Activated T-cell treated with anti-CD3 and anti-CD28 coated beads, Interleukin-2, amount 50 U/mL, for 72 hours (primary cell): ENCODE data around the gene CMYA5. TPM values are rescaled to one million over a fixed set of nuclear protein-coding genes. Genes with fewer than 3 reads are reported as not detected.
"Not testable (repeated sequence)": the region's sequence is repeated elsewhere in the genome, so short reads cannot be mapped to it uniquely, and the experiment has no call there.

Experiments
- ATAC-seq, 2 donors: fragments of 150-1000 bp; cut with Tn5 transposase; replicated peaks in 1 of 2; 2 replicates each; pipeline ENCODE4 v1.10.0; 2021; ENCODE audit warnings: moderate library complexity in 2 of 2, mild to moderate bottlenecking in 1 of 2
- DNase-seq, 2 donors: peaks; one replicate each; pipeline ENCODE4 v3.0.0; 2021 to 2022; ENCODE audit warnings: mixed read lengths in 1 of 2
- H3K27ac Mint-ChIP-seq: one replicate; pipeline ENCODE4 v1.8.0; 2022; ENCODE audit warnings: mild to moderate bottlenecking, moderate library complexity, mixed read lengths
- H3K27me3 Mint-ChIP-seq: one replicate; pipeline ENCODE4 v1.8.0; 2022; ENCODE audit warnings: low read depth, mixed read lengths
- H3K36me3 Mint-ChIP-seq, 2 donors: one replicate each; pipeline ENCODE4 v1.8.0; 2022; ENCODE audit warnings: mixed read lengths in 2 of 2, mild to moderate bottlenecking in 1 of 2; ENCODE audit not compliant: insufficient read depth in 2 of 2
- H3K4me1 Mint-ChIP-seq: one replicate; pipeline ENCODE4 v1.8.0; 2022; ENCODE audit warnings: low read depth, mixed read lengths
- H3K4me3 Mint-ChIP-seq, 2 donors: one replicate each; pipeline ENCODE4 v1.8.0; 2022; ENCODE audit warnings: mild to moderate bottlenecking in 2 of 2, mixed read lengths in 2 of 2, moderate library complexity in 2 of 2
- H3K9me3 Mint-ChIP-seq, 2 donors: one replicate each; pipeline ENCODE4 v1.8.0; 2022; ENCODE audit warnings: mixed read lengths in 2 of 2
- total RNA-seq, 2 donors: library from RNA; stranded (reverse); gene quantifications; one replicate each; pipeline ENCODE4 v1.2.3, GENCODE V29; 2022

Gene CMYA5
- total RNA-seq, 2 donors from 2014 or later: 0.31 to 0.32 TPM

DNA sequence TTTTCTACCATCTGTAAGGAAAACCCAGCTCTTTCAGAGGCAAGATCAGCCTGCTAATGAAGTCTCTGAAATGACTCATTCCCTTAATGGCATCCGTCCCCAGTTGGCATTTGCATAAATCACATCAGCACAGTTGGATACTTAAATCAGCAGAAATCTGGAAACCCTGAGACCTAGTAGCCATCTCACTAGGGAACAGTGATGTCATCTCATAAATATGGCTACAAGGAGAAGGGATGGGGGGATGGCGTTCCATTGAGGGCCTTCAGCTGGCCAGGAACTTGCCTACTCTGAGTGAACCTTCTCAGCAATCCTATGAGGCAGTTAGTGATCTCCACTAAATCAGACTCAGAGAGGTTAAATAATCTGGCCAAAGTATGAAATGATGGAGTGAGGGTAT is 81.8 kb downstream of the CMYA5 start:
- Mint-ChIP-seq H3K4me3 (no peak overlapping the region), H3K27ac (no peak overlapping the region), H3K9me3 (peaks cover 5 to 8% of the 10 kb centered on the region in 2 donors), H3K4me1 (no peaks in the 10 kb centered on the region), H3K27me3 (peaks cover 6% of the 10 kb centered on the region), H3K36me3 (peaks cover 4 to 6% of the 10 kb centered on the region in 2 donors)
- DNase-seq (no peak), ATAC-seq (no peak)

DNA sequence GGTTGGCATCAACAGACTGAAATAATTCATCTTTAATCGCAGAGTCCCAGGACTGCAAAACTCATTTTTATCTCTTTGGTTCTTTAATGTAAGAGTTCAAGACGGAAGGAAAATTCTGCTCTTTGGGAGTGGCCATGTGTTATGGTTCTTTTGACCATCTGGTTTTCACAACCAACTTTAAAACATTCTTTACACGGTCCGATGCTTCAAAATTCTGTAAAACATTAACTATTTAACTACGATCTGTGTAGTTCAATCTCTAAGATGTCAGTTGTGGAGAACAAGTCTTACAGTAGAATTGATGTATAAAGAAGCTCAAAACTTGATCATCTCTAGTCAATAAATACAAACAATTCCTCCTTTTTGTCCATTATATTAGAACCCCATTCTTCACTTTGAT is 83.0 kb downstream of the CMYA5 start:
- peaks cover 6% of the 10 kb centered on the region for H3K27me3 Mint-ChIP-seq
- no peaks in the 10 kb centered on the region for H3K4me1 Mint-ChIP-seq
- ATAC-seq (no peak), DNase-seq (no peak)
- H3K4me3 Mint-ChIP-seq: no peak overlapping the region
- H3K9me3 Mint-ChIP-seq: peaks cover 3% of the 10 kb centered on the region in 2 donors
- no peak overlapping the region for H3K27ac Mint-ChIP-seq
- peaks cover 0 to 4% of the 10 kb centered on the region in 2 donors for H3K36me3 Mint-ChIP-seq

DNA sequence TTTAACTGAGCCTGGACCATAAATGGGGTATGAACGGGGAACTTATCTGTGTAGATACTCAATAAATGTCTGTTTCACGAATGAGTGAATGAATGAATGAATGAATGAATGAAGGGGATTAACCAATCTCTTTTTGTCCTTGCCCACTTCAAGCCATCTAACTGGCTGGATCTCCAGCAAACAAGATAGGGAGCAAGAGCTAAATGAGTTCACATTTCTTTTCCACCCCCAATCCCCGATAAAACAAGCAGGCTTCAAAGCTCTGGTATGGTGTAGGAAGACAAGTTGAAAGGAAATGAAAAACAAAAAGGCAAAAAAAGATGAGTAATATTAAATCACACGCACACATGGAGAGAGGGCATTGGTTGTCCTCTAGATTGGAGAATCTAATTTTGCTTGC is 84.0 kb downstream of the CMYA5 start:
- DNase-seq (no peak), ATAC-seq (no peak)
- H3K4me3 Mint-ChIP-seq: no peak overlapping the region
- H3K9me3 Mint-ChIP-seq: peaks cover 1 to 3% of the 10 kb centered on the region in 2 donors
- H3K36me3 Mint-ChIP-seq: peaks cover 0 to 4% of the 10 kb centered on the region in 2 donors
- peaks cover 6% of the 10 kb centered on the region for H3K27me3 Mint-ChIP-seq
- no peak overlapping the region for H3K27ac Mint-ChIP-seq
- no peaks in the 10 kb centered on the region for H3K4me1 Mint-ChIP-seq

DNA sequence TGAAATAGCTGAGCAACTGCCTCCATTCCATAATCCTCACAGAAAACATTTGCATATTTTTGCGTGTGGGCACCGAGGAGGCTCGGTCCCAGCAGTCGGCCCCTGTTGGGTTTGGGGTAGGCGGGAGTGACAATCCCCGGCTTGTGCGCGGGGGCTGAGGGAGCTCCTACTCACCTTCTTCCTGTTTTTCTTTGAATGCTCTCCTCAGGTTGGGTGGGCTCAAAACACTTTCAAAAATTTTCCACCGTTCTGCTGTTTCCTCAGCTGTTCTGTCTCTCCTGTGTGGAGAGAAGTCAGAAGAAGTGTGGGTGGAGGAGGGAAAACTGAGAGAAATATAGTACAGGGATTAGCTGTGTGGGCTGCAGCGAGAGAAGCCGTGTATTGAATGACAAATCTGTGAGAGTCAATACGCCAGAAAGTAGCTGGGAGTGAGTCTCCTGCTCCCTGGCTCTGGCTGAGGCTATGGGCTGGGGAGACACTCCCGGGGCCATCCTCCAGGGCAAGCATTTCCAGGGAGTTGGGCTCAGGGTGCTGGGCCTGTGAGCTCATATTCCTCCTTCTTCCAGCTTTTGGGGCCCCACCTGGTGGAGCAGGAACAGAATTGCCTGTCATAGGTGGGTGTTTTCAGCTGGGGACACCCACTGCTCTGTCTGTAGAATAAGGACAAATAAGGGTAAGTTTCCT is 84.7 kb downstream of the CMYA5 start:
- H3K27me3 Mint-ChIP-seq: peaks cover 6% of the 10 kb centered on the region
- peak overlapping the region in 1 of 2 donors; percentile 26 for H3K4me3 Mint-ChIP-seq
- DNase-seq (peak in 1 of 2 donors; percentile 3), ATAC-seq (peak; percentile 36 to 45)
- no peaks in the 10 kb centered on the region for H3K4me1 Mint-ChIP-seq
- H3K9me3 Mint-ChIP-seq: peaks cover 0 to under 1% of the 10 kb centered on the region in 2 donors
- peaks cover 0 to under 1% of the 10 kb centered on the region in 2 donors for H3K36me3 Mint-ChIP-seq
- H3K27ac Mint-ChIP-seq: no peak overlapping the region

DNA sequence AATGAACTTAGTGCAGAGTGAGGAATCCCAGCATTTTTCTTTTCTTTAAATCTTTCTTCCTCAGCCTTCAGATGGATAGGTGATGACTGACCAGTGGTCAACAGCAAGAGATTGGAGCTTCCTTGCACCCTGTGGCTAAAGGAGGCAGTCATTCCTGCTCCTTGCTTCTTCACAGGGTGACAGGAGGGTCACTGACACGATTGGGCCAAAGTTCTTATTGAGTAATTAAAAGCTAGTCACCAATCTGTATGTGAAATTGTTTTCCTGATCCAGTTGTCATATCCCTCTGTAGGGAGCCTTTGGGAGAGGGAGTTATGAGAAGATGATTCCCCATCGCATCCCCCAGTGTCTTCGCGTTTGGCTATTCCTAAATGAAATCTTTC is 85.2 kb downstream of the CMYA5 start:
- ATAC-seq: no peak
- DNase-seq: no peak
- no peaks in the 10 kb centered on the region for H3K36me3 Mint-ChIP-seq
- no peaks in the 10 kb centered on the region for H3K9me3 Mint-ChIP-seq
- no peaks in the 10 kb centered on the region for H3K4me1 Mint-ChIP-seq
- no peak overlapping the region for H3K4me3 Mint-ChIP-seq
- peaks cover 6% of the 10 kb centered on the region for H3K27me3 Mint-ChIP-seq
- no peak overlapping the region for H3K27ac Mint-ChIP-seq

DNA sequence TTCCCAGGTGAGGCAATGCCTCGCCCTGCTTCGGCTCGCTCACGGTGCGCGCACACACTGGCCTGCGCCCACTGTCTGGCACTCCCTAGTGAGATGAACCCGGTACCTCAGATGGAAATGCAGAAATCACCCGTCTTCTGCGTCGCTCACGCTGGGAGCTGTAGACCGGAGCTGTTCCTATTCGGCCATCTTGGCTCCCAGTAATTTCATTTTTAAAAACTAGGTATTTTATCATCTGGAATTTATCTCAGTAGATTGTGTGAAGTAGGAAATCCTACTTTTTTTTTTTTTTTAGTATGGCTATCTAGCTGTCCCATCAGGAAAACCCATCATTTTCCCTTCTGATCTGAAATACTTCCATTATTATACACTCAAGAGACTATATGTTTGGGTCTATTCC is 95.1 kb downstream of the CMYA5 start:
- H3K4me3 Mint-ChIP-seq: peak overlapping the region in 1 of 2 donors; percentile 2

DNA sequence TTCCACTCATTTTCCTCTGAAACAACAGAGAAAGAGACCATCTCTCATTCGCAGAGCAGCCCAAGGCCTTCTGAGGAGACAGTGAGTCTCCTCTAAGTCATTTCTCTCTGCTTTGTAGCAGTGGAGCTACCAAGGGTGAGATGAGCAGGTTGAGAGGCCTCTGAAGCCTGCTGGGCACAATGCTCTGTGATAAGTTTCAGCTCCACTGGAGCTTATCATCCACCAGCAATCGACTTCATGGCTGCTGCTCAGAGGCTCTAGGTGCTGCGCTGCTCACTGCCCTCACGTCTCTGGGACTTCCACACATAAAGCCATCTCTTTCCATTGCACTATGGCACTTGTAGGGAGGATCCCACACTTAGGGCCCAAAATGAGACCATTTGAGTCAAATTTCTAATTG is 96.3 kb downstream of the CMYA5 start:
- Mint-ChIP-seq H3K4me3 (no peak overlapping the region), H3K27me3 (peaks cover 11% of the 10 kb centered on the region), H3K36me3 (peaks cover 1 to 3% of the 10 kb centered on the region in 2 donors), H3K4me1 (no peaks in the 10 kb centered on the region), H3K27ac (no peak overlapping the region), H3K9me3 (no peaks in the 10 kb centered on the region)
- DNase-seq (no peak), ATAC-seq (no peak)

More for the DNA sequence above, 95.1 kb downstream of the CMYA5 start:
- not testable (repeated sequence) for DNase-seq, H3K4me1 Mint-ChIP-seq, ATAC-seq, H3K9me3 Mint-ChIP-seq, H3K27me3 Mint-ChIP-seq, H3K36me3 Mint-ChIP-seq, H3K27ac Mint-ChIP-seq

DNA sequence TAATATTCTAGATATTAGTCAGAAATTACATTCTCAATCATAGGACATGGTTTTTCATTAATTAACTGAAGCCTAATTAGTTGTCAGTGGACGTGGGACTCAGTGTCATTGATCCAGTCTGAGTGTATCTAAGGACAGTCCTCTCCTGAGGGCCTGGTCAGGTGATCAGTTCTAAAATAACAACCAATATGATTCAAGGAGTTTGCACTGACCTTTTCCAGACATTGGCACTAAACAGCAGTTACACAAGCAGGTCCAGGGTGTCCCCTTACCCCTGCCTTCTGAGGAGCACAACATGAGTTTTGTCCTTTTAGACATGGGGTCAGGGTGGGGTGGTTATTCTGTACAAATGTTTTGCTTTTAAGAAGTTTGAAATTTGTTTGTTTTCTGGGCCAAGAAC is 97.8 kb downstream of the CMYA5 start:
- ATAC-seq (no peak), DNase-seq (no peak)
- peaks cover 11% of the 10 kb centered on the region for H3K27me3 Mint-ChIP-seq
- no peaks in the 10 kb centered on the region for H3K9me3 Mint-ChIP-seq
- no peak overlapping the region for H3K4me3 Mint-ChIP-seq
- H3K27ac Mint-ChIP-seq: no peak overlapping the region
- no peaks in the 10 kb centered on the region for H3K4me1 Mint-ChIP-seq
- peaks cover 1 to 3% of the 10 kb centered on the region in 2 donors for H3K36me3 Mint-ChIP-seq

DNA sequence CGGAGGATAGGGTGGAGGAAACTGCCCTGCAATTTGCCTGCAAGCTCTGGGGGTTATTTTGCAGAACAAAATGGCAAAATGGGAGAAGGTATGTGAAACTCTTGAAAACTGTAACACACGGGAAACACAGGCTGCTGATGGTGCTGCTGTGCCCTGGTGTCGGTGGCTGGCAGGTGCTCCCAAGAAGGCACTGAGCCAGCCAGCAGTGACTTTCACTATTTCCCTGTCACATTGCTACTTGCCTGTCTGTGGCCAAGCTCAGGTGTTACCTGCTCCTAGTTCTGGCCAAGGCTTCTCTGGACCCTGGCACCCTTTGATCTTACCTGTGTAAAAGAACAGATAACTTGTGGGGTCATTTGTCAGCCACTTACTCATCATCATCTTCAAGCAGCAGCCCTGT is 102.2 kb downstream of the CMYA5 start:
- ATAC-seq: no peak
- H3K27me3 Mint-ChIP-seq: peaks cover 11% of the 10 kb centered on the region
- peaks cover 0 to 1% of the 10 kb centered on the region in 2 donors for H3K36me3 Mint-ChIP-seq
- no peak overlapping the region for H3K27ac Mint-ChIP-seq
- H3K9me3 Mint-ChIP-seq: no peaks in the 10 kb centered on the region
- no peak for DNase-seq
- H3K4me3 Mint-ChIP-seq: no peak overlapping the region
- no peaks in the 10 kb centered on the region for H3K4me1 Mint-ChIP-seq

DNA sequence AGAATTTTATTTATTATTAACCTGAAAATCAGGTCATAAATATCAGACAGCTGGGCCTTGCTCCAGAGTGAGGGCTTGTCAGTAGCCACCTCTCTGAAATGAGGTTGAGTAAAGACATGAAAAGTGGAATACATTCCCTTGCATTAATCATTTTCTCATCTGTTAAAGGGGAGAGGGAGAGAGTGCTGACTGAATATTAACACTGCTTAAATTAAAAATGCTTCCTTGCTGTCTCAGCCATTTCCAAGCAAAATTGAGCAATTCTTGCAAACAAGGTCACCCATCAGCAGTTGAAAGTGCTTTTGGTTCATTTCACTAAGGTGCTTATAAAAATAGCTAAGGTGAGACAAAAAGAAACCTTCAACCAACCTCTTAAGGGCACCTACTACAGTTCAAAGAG is 102.8 kb downstream of the CMYA5 start:
- ATAC-seq (no peak), DNase-seq (no peak)
- no peaks in the 10 kb centered on the region for H3K9me3 Mint-ChIP-seq
- no peaks in the 10 kb centered on the region for H3K4me1 Mint-ChIP-seq
- peaks cover 11% of the 10 kb centered on the region for H3K27me3 Mint-ChIP-seq
- H3K4me3 Mint-ChIP-seq: no peak overlapping the region
- no peak overlapping the region for H3K27ac Mint-ChIP-seq
- peaks cover 0 to 1% of the 10 kb centered on the region in 2 donors for H3K36me3 Mint-ChIP-seq

DNA sequence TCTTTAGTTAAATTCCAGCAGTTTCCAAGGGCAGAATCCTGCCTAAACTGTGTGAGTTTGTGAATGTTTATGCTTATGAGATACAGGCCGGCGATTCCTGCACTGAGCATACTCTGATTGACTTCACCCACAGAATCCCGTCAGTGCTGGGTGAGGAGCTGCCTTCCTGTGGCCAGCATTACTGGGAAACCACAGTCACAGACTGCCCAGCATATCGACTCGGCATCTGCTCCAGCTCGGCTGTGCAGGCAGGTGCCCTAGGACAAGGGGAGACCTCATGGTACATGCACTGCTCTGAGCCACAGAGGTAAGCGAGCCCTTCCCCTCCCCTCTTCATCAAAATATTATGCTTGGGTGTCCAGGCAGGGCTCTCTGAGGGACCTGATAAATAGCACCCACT is 103.7 kb downstream of the CMYA5 start:
- Mint-ChIP-seq H3K36me3 (no peaks in the 10 kb centered on the region), H3K4me1 (no peaks in the 10 kb centered on the region), H3K27me3 (peaks cover 13% of the 10 kb centered on the region), H3K4me3 (no peak overlapping the region), H3K27ac (no peak overlapping the region), H3K9me3 (no peaks in the 10 kb centered on the region)
- DNase-seq: no peak
- no peak for ATAC-seq

DNA sequence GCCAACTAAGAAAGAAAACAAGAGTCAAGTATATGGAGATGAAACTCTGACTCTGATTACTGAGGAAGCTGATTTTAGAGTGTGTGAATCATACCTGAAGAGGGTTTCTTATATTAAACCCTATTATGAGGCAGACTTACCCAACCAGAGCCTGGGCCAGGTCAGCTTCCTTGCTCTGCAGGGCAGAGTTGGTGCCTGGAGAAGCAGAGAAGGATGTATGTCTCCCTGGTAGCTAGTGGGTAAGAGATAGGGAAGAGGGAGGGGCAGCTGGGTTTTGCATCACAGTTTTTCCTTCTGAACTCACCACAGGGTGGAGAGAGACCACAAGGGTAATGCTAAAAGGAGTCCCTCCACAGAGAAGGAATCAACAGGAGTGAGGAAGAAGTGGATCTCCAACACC is 104.1 kb downstream of the CMYA5 start:
- H3K4me3 Mint-ChIP-seq: no peak overlapping the region
- peaks cover 17% of the 10 kb centered on the region for H3K27me3 Mint-ChIP-seq
- peak in 1 of 2 donors; percentile 39 for ATAC-seq

DNA sequence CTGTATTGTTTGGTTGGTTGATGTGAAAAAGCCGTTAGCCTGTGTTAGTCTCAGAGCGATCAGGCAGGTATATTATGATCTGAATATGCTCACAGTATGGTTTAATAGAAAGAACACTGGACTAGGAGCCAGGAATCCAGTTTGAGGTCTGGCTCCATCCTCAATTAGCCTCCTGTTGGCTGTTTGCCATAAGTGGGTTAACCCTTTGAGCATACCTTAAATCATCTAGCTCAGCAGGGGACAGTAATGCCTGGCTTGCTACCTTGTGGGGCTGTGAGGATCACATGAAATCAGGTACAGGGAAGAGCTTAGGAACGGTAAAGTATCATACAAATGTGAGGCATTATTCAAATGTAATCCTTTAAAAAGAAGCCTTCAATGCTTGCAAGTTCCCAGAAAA is 104.7 kb downstream of the CMYA5 start:
- Mint-ChIP-seq H3K4me1 (no peaks in the 10 kb centered on the region), H3K4me3 (no peak overlapping the region), H3K36me3 (no peaks in the 10 kb centered on the region), H3K27me3 (peaks cover 17% of the 10 kb centered on the region), H3K27ac (no peak overlapping the region), H3K9me3 (no peaks in the 10 kb centered on the region)
- DNase-seq (no peak), ATAC-seq (no peak)

More for the DNA sequence above, 104.1 kb downstream of the CMYA5 start:
- no peak for DNase-seq
- no peaks in the 10 kb centered on the region for H3K9me3 Mint-ChIP-seq
- H3K27ac Mint-ChIP-seq: no peak overlapping the region
- H3K36me3 Mint-ChIP-seq: no peaks in the 10 kb centered on the region
- no peaks in the 10 kb centered on the region for H3K4me1 Mint-ChIP-seq

DNA sequence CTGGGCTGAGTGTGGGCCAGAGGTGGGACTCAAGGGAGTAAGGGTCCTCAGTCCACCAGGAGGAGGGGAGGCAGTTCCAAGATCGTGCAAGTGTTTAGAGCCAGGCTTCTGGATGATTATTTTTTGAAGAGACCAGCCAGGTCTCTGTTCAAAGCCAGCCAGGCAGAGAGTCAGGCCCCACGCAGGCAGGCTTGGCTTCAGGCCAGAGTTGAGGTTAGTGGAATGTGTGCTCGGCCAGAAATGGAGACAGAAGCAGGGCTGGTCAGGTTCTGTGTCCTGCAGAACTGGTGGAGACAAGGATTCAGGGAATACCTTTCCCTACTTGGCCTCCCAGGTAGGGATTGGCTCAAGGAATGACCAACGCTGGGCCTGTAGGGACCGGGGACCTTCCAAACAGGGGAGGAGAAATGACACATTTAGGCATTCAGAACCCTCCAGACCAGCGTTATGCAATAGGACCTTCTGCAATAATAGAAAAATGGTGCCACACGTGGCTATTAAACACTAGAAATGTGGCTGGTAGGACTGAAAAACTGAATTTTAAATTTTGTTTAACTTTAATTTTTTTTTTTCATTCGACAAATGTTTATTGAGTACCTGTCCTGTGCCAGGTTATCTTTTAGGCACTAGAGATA is 106.2 kb downstream of the CMYA5 start:
- H3K36me3 Mint-ChIP-seq: no peaks in the 10 kb centered on the region

More for the DNA sequence above, 106.2 kb downstream of the CMYA5 start:
- DNase-seq (no peak), ATAC-seq (no peak)
- H3K9me3 Mint-ChIP-seq: no peaks in the 10 kb centered on the region
- no peak overlapping the region for H3K4me3 Mint-ChIP-seq
- H3K27me3 Mint-ChIP-seq: peaks cover 7% of the 10 kb centered on the region
- H3K27ac Mint-ChIP-seq: no peak overlapping the region
- H3K4me1 Mint-ChIP-seq: peaks cover 1% of the 10 kb centered on the region
